BJ (cell line): ENCODE measurements around the gene ITGB4. TPM values are rescaled to one million over a fixed set of nuclear protein-coding genes. Genes with fewer than 3 reads are reported as not detected.

Source experiments
- CTCF ChIA-PET: fragments of 350-600 bp; formaldehyde crosslinking; extraction: SDS; loops from one replicate; lab custom pipeline; 2021; ENCODE audit warnings: antibody characterized with exemption, inconsistent platforms; lab: Yijun Ruan, JAX
- POLR2A ChIA-PET: fragments of 300-600 bp; sonication (Branson Sonifier 250); formaldehyde crosslinking; extraction: SDS; loops from one replicate; lab custom pipeline; 2021; ENCODE audit warnings: antibody characterized with exemption; lab: Charles Lee
- DNase-seq: peaks from one replicate; pipeline ENCODE4 v3.0.0-alpha.2; 2011; ENCODE audit warnings: low read depth
- H3K27me3 ChIP-seq: 2 replicates; pipeline ENCODE4 v1.6.0; 2011; ENCODE audit warnings: low read length; ENCODE audit not compliant: control insufficient read depth, insufficient read depth
- H3K36me3 ChIP-seq: 2 replicates; pipeline ENCODE4 v1.5.1; 2011; ENCODE audit warnings: low read length; ENCODE audit not compliant: control insufficient read depth, insufficient read depth
- H3K4me3 ChIP-seq: 2 replicates; pipeline ENCODE4 v1.5.1; 2011; ENCODE audit warnings: low read depth, mild to moderate bottlenecking, control low read depth, low read length
- polyA minus RNA-seq: library from RNA; depleted of rRNA, polyadenylated mRNA; stranded (reverse); fragments of >200 nt; gene quantifications from 2 replicates; pipeline ENCODE4 v1.2.3, GENCODE V29; 2011; rRNA and poly(A)+ RNA removed
- polyA plus RNA-seq: library from polyadenylated mRNA; depleted of rRNA; stranded (reverse); fragments of >200 nt; gene quantifications from 2 replicates; pipeline ENCODE4 v1.2.3, GENCODE V29; 2011; rRNA removed
- TF ChIP-seq, protein P1 (sequence below): IDR thresholded peaks from 2 replicates; pipeline ENCODE4 v1.5.1; 2011; ENCODE audit warnings: low read depth, mild to moderate bottlenecking, control low read depth, inconsistent platforms, low read length, moderate library complexity; ENCODE audit not compliant: insufficient read depth

Gene ITGB4
- polyA plus RNA-seq: 2.1 and 2.3 TPM in 2 replicates
- polyA minus RNA-seq: 0.77 and 1.9 TPM in 2 replicates

DNA sequence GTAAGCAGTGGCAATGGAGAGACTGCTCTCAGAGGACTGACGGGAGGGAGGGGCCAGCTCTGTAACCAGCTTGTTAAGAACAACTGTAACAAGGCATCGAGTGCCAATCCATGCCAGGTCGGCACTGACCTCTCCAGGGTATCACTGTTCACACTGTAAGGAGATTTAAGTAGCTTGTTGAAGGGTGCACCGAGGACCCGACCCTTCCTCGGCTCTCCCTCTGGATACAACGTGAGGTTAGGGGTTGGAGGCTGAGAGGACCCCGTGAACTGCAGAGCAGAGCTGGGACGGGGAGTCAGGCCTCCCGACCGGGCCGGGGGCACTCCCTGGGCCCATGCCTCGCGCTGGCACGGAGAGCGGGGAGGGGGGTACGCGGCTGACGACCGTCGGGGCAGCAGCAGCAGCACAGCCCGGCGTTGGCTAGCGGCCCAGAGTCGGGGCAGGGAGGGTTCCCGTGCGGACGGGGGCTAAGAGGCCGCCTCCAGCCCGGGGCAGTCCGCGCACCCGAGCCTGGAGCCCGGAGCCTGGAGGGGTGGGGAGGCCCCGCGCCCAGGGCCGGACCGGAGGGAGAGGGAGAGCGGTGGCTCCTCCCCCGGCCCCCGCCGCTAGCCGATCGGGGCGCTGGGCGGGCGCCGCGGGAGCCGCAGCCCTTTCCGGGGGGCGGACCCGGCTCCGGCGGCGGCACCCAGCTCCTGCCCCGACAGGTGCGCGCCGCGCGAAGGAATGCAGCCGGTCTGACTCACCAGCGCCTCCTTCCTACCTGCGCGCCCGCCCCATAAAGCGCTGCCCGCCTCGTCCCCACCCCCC, at the start of gene ITGB4:
ITGB4 (plus strand) TSS at position 804 of the 807 bp plus-strand sequence. CDS start 3,245 bp downstream, outside the sequence.
- no peak for DNase-seq
- TF ChIP-seq, protein P1, sequence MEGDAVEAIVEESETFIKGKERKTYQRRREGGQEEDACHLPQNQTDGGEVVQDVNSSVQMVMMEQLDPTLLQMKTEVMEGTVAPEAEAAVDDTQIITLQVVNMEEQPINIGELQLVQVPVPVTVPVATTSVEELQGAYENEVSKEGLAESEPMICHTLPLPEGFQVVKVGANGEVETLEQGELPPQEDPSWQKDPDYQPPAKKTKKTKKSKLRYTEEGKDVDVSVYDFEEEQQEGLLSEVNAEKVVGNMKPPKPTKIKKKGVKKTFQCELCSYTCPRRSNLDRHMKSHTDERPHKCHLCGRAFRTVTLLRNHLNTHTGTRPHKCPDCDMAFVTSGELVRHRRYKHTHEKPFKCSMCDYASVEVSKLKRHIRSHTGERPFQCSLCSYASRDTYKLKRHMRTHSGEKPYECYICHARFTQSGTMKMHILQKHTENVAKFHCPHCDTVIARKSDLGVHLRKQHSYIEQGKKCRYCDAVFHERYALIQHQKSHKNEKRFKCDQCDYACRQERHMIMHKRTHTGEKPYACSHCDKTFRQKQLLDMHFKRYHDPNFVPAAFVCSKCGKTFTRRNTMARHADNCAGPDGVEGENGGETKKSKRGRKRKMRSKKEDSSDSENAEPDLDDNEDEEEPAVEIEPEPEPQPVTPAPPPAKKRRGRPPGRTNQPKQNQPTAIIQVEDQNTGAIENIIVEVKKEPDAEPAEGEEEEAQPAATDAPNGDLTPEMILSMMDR: no peak
- CTCF ChIA-PET: interaction anchor here (0.8 to 2.4 kb wide), 5 partner anchors 27 to 42 kb away, joined by 3 to 9 read pairs (median 3); no protein-coding TSS in a partner anchor
- peak within 1 kb of the TSS; percentile 37 for H3K4me3 ChIP-seq
- H3K27me3 ChIP-seq: peaks cover 18% of the 10 kb centered on the region
- H3K36me3 ChIP-seq: no peaks in the 10 kb centered on the region
- POLR2A ChIA-PET: no interaction called here

DNA sequence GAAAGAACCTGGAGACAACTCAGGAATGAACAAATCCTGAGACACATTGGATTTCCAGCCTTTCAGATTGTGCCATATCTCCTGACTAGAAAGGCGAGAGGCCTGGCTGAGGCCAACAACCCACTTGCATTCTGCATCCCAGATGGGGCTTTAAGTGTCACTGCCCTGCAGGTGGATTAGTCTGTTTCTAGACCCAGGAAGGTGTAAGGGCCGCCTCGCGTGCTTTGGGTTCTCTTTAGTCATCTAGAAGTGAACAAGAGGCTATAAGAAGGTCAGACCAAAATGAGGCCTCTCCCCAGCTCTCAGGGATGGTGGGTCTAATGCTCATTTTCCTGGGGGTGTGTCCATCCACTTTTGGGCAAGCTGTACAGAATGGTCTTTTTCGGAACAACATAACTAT, 49.2 kb upstream of the ITGB4 start:
- DNase-seq: no peak
- peaks cover 18% of the 10 kb centered on the region for H3K36me3 ChIP-seq
- TF ChIP-seq, protein P1: no peak
- POLR2A ChIA-PET: no interaction called here
- H3K27me3 ChIP-seq: no peaks in the 10 kb centered on the region
- H3K4me3 ChIP-seq: no peak overlapping the region
- CTCF ChIA-PET: interaction anchor here (0.7 to 19.7 kb wide), 6 partner anchors 8 to 77 kb away, joined by 3 to 607 read pairs (median 6); partner anchors contain the start of gene SMIM5

DNA sequence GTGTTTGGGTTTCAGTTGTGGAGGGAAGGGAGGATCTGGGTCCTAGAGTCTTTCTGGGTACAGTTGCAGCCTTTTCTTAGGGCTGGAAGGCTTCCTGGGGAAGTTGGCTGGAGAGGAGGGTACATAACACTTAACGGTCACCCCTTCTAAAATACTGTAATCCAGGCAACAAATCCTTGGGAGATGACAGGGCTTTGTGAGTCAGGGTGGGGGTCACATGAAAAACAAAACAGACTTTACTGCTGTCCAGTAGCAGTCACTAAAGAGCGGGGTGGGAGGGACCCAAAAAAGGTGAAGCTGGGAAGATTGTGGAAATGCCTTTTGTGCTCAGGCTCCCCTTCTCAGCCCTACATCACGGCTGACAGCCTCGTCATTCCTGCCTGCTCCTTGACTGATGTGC, 47.8 kb upstream of the ITGB4 start:
- no peak for DNase-seq
- ChIA-PET POLR2A (no interaction called here), CTCF (interaction anchor here (1.6 to 19.7 kb wide), 4 partner anchors 20 to 76 kb away, joined by 4 to 607 read pairs (median 10); partner anchors contain the start of gene SMIM5)
- H3K4me3 ChIP-seq: no peak overlapping the region
- peaks cover 20% of the 10 kb centered on the region for H3K36me3 ChIP-seq
- no peaks in the 10 kb centered on the region for H3K27me3 ChIP-seq
- TF ChIP-seq, protein P1: no peak

DNA sequence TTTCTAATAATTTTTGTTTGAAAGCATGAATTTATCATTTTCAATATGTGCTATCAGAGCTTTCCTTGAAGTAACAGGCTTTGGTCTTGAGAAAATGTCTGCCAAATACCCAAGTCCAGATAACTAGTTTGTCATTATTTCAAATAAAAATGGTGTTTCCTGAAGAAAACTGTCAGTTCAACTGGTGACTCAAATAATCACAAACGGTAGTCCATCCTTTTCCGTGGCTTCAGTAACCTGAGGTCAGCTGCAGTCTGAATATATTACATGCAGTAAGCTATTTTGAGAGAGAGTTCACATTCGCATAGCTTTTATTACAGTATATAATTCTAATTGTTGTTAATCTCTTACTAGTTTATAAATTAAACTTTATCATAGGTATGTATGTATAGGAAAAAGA, 44.8 kb upstream of the ITGB4 start:
- Histone ChIP-seq H3K4me3 (no peak overlapping the region), H3K27me3 (no peaks in the 10 kb centered on the region), H3K36me3 (peaks cover 15% of the 10 kb centered on the region)
- TF ChIP-seq, protein P1: no peak
- ChIA-PET CTCF (interaction anchor here (1.1 to 19.7 kb wide), 4 partner anchors 18 to 73 kb away, joined by 3 to 607 read pairs (median 4); partner anchors contain the start of gene SMIM5), POLR2A (no interaction called here)
- DNase-seq: no peak

DNA sequence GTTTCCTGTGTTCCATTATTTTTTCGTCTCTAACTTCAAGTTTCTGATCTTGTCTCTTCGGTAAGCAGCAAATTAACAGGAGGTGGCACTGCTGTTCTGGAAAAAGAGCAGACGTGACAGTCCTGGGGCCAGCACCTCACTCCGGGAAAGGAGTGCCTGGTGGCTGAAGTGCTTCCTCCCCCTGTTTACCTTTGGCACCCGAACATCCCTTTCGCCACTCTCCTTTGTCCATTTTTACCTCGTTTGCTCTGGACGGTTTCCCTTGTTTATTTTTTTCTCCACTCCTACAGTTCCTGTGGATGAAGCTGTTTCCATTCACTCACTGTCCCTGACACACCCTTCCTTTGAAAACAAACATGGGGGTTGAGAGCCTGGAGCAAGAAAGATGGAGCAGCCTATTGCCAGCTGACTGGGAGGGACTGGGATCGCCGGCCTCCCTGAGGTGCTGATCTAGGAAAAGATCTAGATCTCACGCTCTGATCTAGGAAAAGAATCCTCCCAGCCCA, 41.5 kb upstream of the ITGB4 start:
- DNase-seq: peak; percentile 51
- ChIA-PET CTCF (interaction anchor here (0.6 to 19.7 kb wide), 16 partner anchors 9 to 84 kb away, joined by 3 to 607 read pairs (median 4); partner anchors contain the start of gene SMIM5), POLR2A (interaction anchor here (0.7 kb wide), 1 partner anchor 16 kb away, joined by 3 read pairs; no protein-coding TSS in a partner anchor)
- TF ChIP-seq, protein P1: peak; percentile 34; the same call in 1 of the 2 replicates
- Histone ChIP-seq H3K27me3 (no peaks in the 10 kb centered on the region), H3K4me3 (no peak overlapping the region), H3K36me3 (peaks cover 4% of the 10 kb centered on the region)
